ENCODE measurements around the gene CT45A1. TPM values are rescaled to one million over a fixed set of nuclear protein-coding genes. Genes with fewer than 3 reads are reported as not detected.
"Not testable (repeated sequence)": the region's sequence is repeated elsewhere in the genome, so short reads cannot be mapped to it uniquely, and the experiment has no call there.

CT45A1 gene, protein sequence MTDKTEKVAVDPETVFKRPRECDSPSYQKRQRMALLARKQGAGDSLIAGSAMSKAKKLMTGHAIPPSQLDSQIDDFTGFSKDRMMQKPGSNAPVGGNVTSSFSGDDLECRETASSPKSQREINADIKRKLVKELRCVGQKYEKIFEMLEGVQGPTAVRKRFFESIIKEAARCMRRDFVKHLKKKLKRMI
- not detected for total RNA-seq
- long read RNA-seq, result 0 reads

DNA sequence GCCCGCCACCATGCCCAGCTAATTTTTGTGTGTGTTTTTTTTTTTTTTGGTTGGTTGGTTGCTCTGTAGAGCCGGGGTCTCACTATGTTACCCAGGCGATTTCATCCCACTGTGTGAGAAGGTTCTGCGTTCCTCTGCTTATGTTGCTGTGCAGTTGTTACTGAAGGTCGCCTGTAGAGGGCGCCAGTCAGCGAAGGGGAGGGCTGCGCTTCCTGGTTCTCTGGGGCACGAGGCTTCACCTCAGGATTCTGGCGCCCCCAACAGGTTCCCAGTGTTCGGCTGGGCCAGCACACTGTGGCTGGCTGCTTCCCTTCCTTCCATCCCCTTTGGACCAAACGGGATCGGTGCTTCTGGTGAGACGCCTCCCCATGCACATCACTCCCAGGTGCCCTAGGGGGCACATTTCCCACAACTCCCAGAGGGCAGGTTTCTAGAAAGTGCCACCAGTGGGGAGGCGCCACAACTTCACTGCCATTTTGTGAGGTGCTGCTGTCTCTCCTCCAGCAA lies at the start of gene CT45A1:
CT45A1 (plus strand) TSS at position 457 of the 507 bp plus-strand sequence. CDS start 5,302 bp downstream, outside the sequence.
- H3K9me3 ChIP-seq; ATAC-seq; H3K4me3 ChIP-seq; DNase-seq; H3K4me1 ChIP-seq; H3K27me3 ChIP-seq (ENCODE audit: low read depth); intact Hi-C loops (cut with DNase I); H3K27ac ChIP-seq; H3K36me3 ChIP-seq: not testable (repeated sequence)

DNA sequence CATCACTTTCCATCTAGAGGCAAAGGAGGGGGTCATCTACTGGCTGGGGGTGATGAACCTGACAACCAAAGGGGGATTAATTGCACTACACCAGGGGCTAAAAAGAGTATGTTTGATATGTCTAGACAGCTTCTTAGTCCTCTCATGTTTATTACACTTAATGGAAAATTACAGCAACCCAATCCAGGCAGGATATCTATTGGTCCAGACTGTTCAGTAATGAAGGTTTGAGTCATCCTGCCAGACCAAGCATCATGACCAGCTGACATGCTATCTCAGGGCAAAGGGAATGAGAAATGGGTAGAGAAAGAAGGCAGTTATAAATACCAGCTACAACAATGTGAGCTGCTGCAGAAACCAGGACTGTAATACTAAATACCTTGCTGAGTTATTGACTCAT lies 40.5 kb upstream of the CT45A1 start:
- DNase-seq; ATAC-seq; H3K4me3 ChIP-seq; H3K9me3 ChIP-seq; H3K27me3 ChIP-seq (ENCODE audit: low read depth); H3K27ac ChIP-seq; H3K4me1 ChIP-seq; intact Hi-C loops (cut with DNase I); H3K36me3 ChIP-seq: not testable (repeated sequence)

DNA sequence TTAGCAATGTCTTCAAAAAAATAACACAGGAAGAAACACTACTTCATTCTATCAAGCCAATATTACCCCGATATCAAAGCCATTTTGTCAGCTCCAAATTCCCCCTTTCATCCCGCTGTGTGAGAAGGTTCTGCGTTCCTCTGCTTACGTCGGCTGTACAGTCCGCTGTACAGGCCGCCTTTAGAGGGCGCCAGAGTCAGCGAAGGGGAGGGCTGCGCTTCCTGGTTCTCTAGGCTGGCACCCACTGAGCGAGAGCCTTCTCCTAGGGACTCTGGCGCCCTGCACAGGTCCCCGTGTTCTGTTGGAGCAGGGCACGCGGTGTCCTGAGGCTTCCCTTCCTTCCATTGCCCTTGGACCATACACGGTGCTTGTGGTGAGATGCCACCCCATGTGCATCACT lies 25.3 kb upstream of the CT45A1 start:
- Histone ChIP-seq H3K36me3 (no peaks in the 10 kb centered on the region), H3K27ac (no peak overlapping the region), H3K4me3 (no peak overlapping the region), H3K27me3 (ENCODE audit: low read depth) (no peaks in the 10 kb centered on the region), H3K4me1 (no peaks in the 10 kb centered on the region), H3K9me3 (no peaks in the 10 kb centered on the region)
- intact Hi-C loops (cut with DNase I), result no loop called here
- ATAC-seq (no peak), DNase-seq (no peak)
- TF ChIP-seq, protein P1, sequence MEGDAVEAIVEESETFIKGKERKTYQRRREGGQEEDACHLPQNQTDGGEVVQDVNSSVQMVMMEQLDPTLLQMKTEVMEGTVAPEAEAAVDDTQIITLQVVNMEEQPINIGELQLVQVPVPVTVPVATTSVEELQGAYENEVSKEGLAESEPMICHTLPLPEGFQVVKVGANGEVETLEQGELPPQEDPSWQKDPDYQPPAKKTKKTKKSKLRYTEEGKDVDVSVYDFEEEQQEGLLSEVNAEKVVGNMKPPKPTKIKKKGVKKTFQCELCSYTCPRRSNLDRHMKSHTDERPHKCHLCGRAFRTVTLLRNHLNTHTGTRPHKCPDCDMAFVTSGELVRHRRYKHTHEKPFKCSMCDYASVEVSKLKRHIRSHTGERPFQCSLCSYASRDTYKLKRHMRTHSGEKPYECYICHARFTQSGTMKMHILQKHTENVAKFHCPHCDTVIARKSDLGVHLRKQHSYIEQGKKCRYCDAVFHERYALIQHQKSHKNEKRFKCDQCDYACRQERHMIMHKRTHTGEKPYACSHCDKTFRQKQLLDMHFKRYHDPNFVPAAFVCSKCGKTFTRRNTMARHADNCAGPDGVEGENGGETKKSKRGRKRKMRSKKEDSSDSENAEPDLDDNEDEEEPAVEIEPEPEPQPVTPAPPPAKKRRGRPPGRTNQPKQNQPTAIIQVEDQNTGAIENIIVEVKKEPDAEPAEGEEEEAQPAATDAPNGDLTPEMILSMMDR (IDR thresholded peaks at IDR 0.05), result no peak

DNA sequence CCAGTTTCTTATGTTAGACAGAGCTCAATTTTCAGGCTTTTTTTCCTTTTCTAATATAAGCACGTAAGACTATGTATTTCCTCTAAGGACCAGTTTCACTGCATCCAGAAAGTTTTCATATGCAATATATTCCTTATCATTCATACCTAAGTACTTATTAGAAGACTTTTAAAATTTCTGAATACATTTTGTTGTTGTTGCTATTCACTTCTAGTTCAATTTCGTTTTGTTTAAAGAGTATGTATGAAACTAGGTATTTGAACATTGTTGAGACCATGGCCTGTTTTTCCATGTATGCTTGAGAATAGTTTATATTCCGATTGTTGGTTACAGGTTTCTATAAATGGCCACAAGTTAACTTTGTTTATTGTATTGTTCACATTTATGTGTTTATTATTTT lies 18.0 kb upstream of the CT45A1 start:
- no peak for ATAC-seq
- TF ChIP-seq, protein P1 (IDR thresholded peaks at IDR 0.05), result no peak
- no peak overlapping the region for H3K4me3 ChIP-seq

DNA sequence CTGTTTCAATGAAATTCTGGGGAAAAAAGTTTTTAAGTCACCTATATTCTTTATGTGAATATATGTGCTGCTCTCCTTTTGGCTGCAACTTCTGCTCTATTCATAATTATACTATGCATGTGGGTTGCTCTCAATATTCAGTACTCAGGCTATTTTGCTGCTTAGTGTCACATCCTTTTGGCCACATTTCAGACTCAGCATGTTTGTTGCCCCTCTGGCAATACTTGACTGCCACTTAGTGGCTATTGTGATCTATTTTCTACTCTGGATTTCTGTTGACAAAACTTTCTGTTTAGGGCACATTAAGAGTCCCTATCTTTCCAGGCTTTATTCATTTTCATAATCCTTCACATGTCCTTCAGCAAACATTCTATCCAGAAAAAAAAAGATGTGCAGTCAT lies 15.8 kb upstream of the CT45A1 start:
- H3K4me1 ChIP-seq, result no peaks in the 10 kb centered on the region
- intact Hi-C loops (cut with DNase I), result no loop called here
- H3K27ac ChIP-seq, result no peak overlapping the region
- DNase-seq (no peak), ATAC-seq (no peak)
- no peaks in the 10 kb centered on the region for H3K27me3 ChIP-seq (ENCODE audit: low read depth)
- H3K36me3 ChIP-seq, result no peaks in the 10 kb centered on the region
- H3K4me3 ChIP-seq, result no peak overlapping the region
- H3K9me3 ChIP-seq, result no peaks in the 10 kb centered on the region
- TF ChIP-seq, protein P1 (IDR thresholded peaks at IDR 0.05), result no peak

More for the DNA sequence above, 18.0 kb upstream of the CT45A1 start:
- no peaks in the 10 kb centered on the region for H3K9me3 ChIP-seq
- intact Hi-C loops (cut with DNase I), result no loop called here
- no peak overlapping the region for H3K27ac ChIP-seq
- H3K27me3 ChIP-seq (ENCODE audit: low read depth), result no peaks in the 10 kb centered on the region
- no peaks in the 10 kb centered on the region for H3K36me3 ChIP-seq
- no peaks in the 10 kb centered on the region for H3K4me1 ChIP-seq
- no peak for DNase-seq

DNA sequence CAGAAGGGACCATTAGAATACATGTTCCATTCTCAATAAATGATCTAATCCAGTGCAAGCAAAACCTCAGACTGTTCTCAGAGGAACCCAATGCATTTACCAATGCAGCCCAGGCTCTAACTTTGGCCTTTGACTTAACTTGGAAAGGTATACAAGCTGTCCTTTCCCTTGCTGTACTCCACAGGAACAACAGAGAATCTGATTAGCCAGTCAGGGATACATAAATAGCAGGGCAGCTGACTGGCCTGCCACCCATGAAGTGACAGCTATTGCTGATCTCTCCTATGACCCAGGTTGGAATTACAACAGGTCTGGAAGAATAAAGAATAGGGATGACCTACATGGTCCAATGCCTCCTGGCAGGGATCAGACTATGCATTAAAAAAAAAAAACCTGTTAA lies 14.5 kb upstream of the CT45A1 start:
- H3K4me1 ChIP-seq, result no peaks in the 10 kb centered on the region
- H3K27me3 ChIP-seq (ENCODE audit: low read depth), result no peaks in the 10 kb centered on the region
- no peak overlapping the region for H3K4me3 ChIP-seq
- ATAC-seq (no peak), DNase-seq (no peak)
- TF ChIP-seq, protein P1 (IDR thresholded peaks at IDR 0.05), result no peak
- no peaks in the 10 kb centered on the region for H3K36me3 ChIP-seq
- intact Hi-C loops (cut with DNase I), result no loop called here
- H3K9me3 ChIP-seq, result no peaks in the 10 kb centered on the region
- no peak overlapping the region for H3K27ac ChIP-seq
